Endothelial cell of umbilical vein (primary cell): Measurements from ENCODE around the gene UBR3. TPM values are rescaled to one million over a fixed set of nuclear protein-coding genes. Genes with fewer than 3 reads are reported as not detected.

Source experiments
- BruUV-seq: library from RNA; stranded (reverse); fragments of 400-500 nt; replicated peaks from 2 replicates; lab custom pipeline; 2021; lab: Mats Ljungman, UMichigan
- CTCF ChIA-PET: fragments of 300-600, 350-600 bp; sonication (Branson Sonifier 250); formaldehyde crosslinking; loops from one replicate; lab custom pipeline; 2021; ENCODE audit warnings: antibody characterized with exemption, inconsistent platforms; lab: Charles Lee
- POLR2A ChIA-PET: fragments of 300-600, 350-600 bp; sonication (Branson Sonifier 250); formaldehyde crosslinking; loops from one replicate; lab custom pipeline; 2021; ENCODE audit warnings: antibody characterized with exemption, inconsistent platforms; lab: Charles Lee
- DNase-seq: peaks from one replicate; pipeline ENCODE4 v3.0.0-alpha.2; 2011; ENCODE audit warnings: low read depth, low spot score
- FAIRE-seq: peaks from 2 replicates; lab custom pipeline; 2011; peaks lifted over from hg19 to GRCh38; lab: Jason Lieb, UNC
- H2AFZ ChIP-seq: 2 replicates; pipeline ENCODE4 v1.6.0; 2012; ENCODE audit warnings: low read depth, low read length, control low read depth, inconsistent platforms
- H3K27ac ChIP-seq: 2 replicates; pipeline ENCODE4 v1.5.1; 2011; ENCODE audit warnings: low read depth, mild to moderate bottlenecking, control low read depth, low read length, moderate library complexity; ENCODE audit not compliant: insufficient read depth
- H3K27me3 ChIP-seq, 2 experiments: 2 replicates each; pipeline versions ENCODE4 v1.6.0 to v1.6.1; 2011; ENCODE audit warnings: low read length in 2 of 2, mixed read lengths in 1 of 2; ENCODE audit not compliant: control insufficient read depth in 2 of 2, insufficient read depth in 2 of 2
- H3K36me3 ChIP-seq, 2 experiments: 2 replicates in 1 of 2; 3 replicates in 1 of 2; pipeline ENCODE4 v1.5.1; 2011; ENCODE audit warnings: low read length in 2 of 2, mild to moderate bottlenecking in 1 of 2, moderate library complexity in 1 of 2; ENCODE audit not compliant: control insufficient read depth in 2 of 2, insufficient read depth in 2 of 2; ENCODE audit errors: extremely low read depth in 1 of 2
- H3K4me1 ChIP-seq: 3 replicates; pipeline ENCODE4 v1.5.1; 2011; ENCODE audit warnings: mild to moderate bottlenecking, low read length; ENCODE audit not compliant: control insufficient read depth, insufficient read depth; ENCODE audit errors: extremely low read depth
- H3K4me2 ChIP-seq: 2 replicates; pipeline ENCODE4 v1.6.1; 2011; ENCODE audit warnings: low read length, control low read depth, mixed read lengths; ENCODE audit not compliant: insufficient read depth
- H3K4me3 ChIP-seq, 3 experiments: fragments of 200-600 bp in 1 of 3; sonication (generic), shearing (Covaris generic) in 1 of 3; replicated peaks in 1 of 3; 2 replicates each; pipeline ENCODE4 v1.5.1; 2011 to 2016; ENCODE audit warnings: control low read depth in 3 of 3, low read length in 3 of 3, mild to moderate bottlenecking in 2 of 3, inconsistent platforms in 1 of 3, low read depth in 1 of 3, moderate library complexity in 1 of 3; ENCODE audit not compliant: insufficient read depth in 1 of 3
- H3K79me2 ChIP-seq: 2 replicates; pipeline ENCODE4 v1.6.0; 2012; ENCODE audit warnings: low read length, inconsistent platforms; ENCODE audit not compliant: control insufficient read depth, insufficient read depth
- H3K9ac ChIP-seq: replicated peaks from 2 replicates; pipeline ENCODE3; 2011; ENCODE audit warnings: low read length, control low read depth; ENCODE audit not compliant: insufficient read depth; ENCODE audit errors: extremely low read depth
- H3K9me1 ChIP-seq: replicated peaks from 3 replicates; pipeline ENCODE4 v1.6.0; 2011; ENCODE audit warnings: mild to moderate bottlenecking, low read length; ENCODE audit not compliant: control insufficient read depth, insufficient read depth; ENCODE audit errors: extremely low read depth
- H3K9me3 ChIP-seq: replicated peaks from 2 replicates; pipeline ENCODE4 v1.5.1; 2012; ENCODE audit warnings: low read length, inconsistent platforms; ENCODE audit not compliant: control insufficient read depth, insufficient read depth
- H4K20me1 ChIP-seq: replicated peaks from 2 replicates; pipeline ENCODE3; 2011; ENCODE audit warnings: mild to moderate bottlenecking, low read length; ENCODE audit not compliant: control insufficient read depth, insufficient read depth; ENCODE audit errors: extremely low read depth
- CTCF ChIP-seq, 2 donors: IDR thresholded peaks; 1 replicate in 1 of 2; 2 replicates in 1 of 2; pipeline ENCODE4 v1.5.1; 2011; ENCODE audit warnings: low read length in 2 of 2, mild to moderate bottlenecking in 2 of 2, moderate library complexity in 2 of 2, control low read depth in 1 of 2, inconsistent platforms in 1 of 2, low read depth in 1 of 2; ENCODE audit not compliant: insufficient read depth in 1 of 2; ENCODE audit errors: extremely low read depth in 1 of 2
- EZH2 ChIP-seq: IDR thresholded peaks from 2 replicates; pipeline ENCODE4 v1.6.1; 2012; ENCODE audit warnings: borderline replicate concordance, low read depth, mild to moderate bottlenecking, moderate library complexity, low read length, inconsistent platforms; ENCODE audit not compliant: severe bottlenecking
- FOS ChIP-seq: IDR thresholded peaks from 2 replicates; pipeline ENCODE4 v1.6.1; 2011; ENCODE audit warnings: mild to moderate bottlenecking, low read length, moderate library complexity, borderline replicate concordance; ENCODE audit not compliant: insufficient read depth
- GATA2 ChIP-seq: IDR thresholded peaks from 2 replicates; pipeline ENCODE4 v1.7.0; 2011; ENCODE audit warnings: low read depth, mild to moderate bottlenecking, moderate library complexity, mixed read lengths, low read length; ENCODE audit not compliant: insufficient read length, insufficient read depth
- JUN ChIP-seq: IDR thresholded peaks from 2 replicates; pipeline ENCODE4 v1.6.1; 2011; ENCODE audit warnings: borderline replicate concordance, low read depth; ENCODE audit not compliant: insufficient read length, insufficient read depth
- MYC ChIP-seq: IDR thresholded peaks from one replicate; pipeline ENCODE4 v1.6.1; 2011; ENCODE audit warnings: mild to moderate bottlenecking, low read depth, low read length
- POLR2A ChIP-seq: IDR thresholded peaks from 2 replicates; pipeline ENCODE4 v1.6.1; 2012; ENCODE audit warnings: low read depth, mild to moderate bottlenecking, control low read depth, low read length
- POLR2AphosphoS5 ChIP-seq: IDR thresholded peaks from 2 replicates; pipeline ENCODE4 v1.6.1; 2012; ENCODE audit warnings: low read depth, mild to moderate bottlenecking, control low read depth, low read length, moderate library complexity; ENCODE audit not compliant: insufficient read depth
- dilution Hi-C: fragments of 300-500 bp; cut with MboI; formaldehyde crosslinking; loops from one replicate; pipeline ENCODE4 v1.15.0; 2019; ENCODE audit warnings: low sequenced_read_pairs; ENCODE audit not compliant: extremely low pct_ligation_motif_present
- intact Hi-C: fragments of 100-400 bp; cut with micrococcal nuclease; formaldehyde crosslinking; loops from one replicate; pipeline ENCODE4 v1.10.0; 2022
- polyA plus RNA-seq, 4 experiments: library from polyadenylated mRNA; depleted of rRNA in 3 of 4; stranded (reverse) in 3 of 4; unstranded in 1 of 4; fragments of >200 nt; gene quantifications; 2 replicates each; pipeline versions ENCODE4 v1.2.1 to v1.2.3, GENCODE V29; 2011 to 2012; ENCODE audit warnings: missing spikeins in 1 of 4
- total RNA-seq: library from RNA; stranded (reverse); gene quantifications from 2 replicates; pipeline ENCODE4 v1.2.3, GENCODE V29; 2021

The UBR3 gene
- total and polyA plus RNA-seq, 2 donors (not counting 3 experiments of a cell fraction or from before 2014, with no cell fraction given): 5.3 to 27.5 TPM

GRCh38 chr2:170092436-170093060 is 265.3 kb downstream of the UBR3 start:
- no peaks in the 10 kb centered on the region for H4K20me1 ChIP-seq
- TF ChIP-seq JUN (no peak), CTCF (IDR thresholded peaks at IDR 0.05; ENCODE audit: extremely low read depth in 1 of 2, insufficient read depth in 1 of 2, low read depth in 1 of 2, low read length in 2 of 2) (no peak), EZH2 (no peak), FOS (no peak), POLR2AphosphoS5 (no peak), MYC (no peak), POLR2A (no peak), GATA2 (no peak)
- H3K4me2 ChIP-seq: no peak overlapping the region
- intact Hi-C loops: no loop called here
- dilution Hi-C loops: no loop called here
- no peaks in the 10 kb centered on the region for H3K9me1 ChIP-seq
- H3K4me3 ChIP-seq: no peak overlapping the region
- BruUV-seq: no TSS peak
- no peaks in the 10 kb centered on the region for H3K4me1 ChIP-seq
- H3K9ac ChIP-seq: no peak overlapping the region
- FAIRE-seq (no peak), DNase-seq (no peak)
- ChIA-PET CTCF (interaction anchor here (1.0 to 1.2 kb wide), 2 partner anchors 20 to 63 kb away, joined by 3 to 4 read pairs; no protein-coding TSS in a partner anchor), POLR2A (no interaction called here)
- H3K9me3 ChIP-seq: no peaks in the 10 kb centered on the region
- H3K79me2 ChIP-seq: no peaks in the 10 kb centered on the region
- H3K27ac ChIP-seq: no peak overlapping the region
- no peak overlapping the region for H2AFZ ChIP-seq
- no peaks in the 10 kb centered on the region for H3K36me3 ChIP-seq
- no peaks in the 10 kb centered on the region for H3K27me3 ChIP-seq
